NK-92 (cell line): ENCODE results near the gene ELL2.

Source experiments
- DNase-seq: peaks from one replicate; lab custom pipeline; 2025; ENCODE audit not compliant: unreplicated experiment; lab: John Stamatoyannopoulos, UW

The ELL2 gene

DNA sequence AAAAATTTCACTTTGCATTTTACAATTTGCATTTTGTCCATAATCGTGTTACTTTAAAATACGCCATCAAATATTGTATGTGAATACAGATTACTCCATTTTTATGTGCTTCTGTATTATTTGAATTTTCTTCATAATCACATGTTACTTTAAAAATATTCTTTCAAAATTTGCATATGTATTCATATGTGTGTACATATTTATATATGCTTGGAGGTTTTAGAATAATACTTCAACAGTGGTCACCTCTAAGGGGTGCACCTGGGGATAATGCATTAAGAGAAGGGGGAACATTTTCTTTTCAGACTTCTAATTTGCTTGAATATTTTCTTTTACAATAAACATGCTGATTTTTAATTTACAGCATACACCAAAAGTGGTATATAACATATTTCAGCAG lies 21.9 kb upstream of the ELL2 start:
- no peak for DNase-seq

- no peak for DNase-seq
Observed at GRCh38 chr5:95983080-95983479, 21.4 kb upstream of the ELL2 start.

GRCh38 chr5:95976606-95977005 lies 15.0 kb upstream of the ELL2 start:
- DNase-seq, result no peak

DNA sequence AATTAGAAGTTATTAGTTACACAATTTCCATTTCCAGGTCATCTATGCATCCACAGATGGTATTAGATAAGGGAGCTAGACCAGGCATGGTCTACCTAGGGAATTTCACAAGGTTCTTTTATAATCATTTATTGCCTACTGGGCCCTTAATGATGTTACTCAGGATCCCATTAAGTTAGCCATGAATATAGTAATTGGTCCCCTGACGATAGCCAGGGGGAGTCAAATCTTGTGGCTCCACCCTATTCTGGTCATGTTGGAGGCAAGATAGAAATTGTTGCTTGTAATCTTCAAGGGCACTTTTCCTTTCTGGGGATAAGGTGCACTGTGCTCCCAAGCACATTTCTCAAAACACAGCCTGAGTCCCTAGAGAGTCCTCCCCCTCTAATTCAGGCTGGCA lies 14.1 kb upstream of the ELL2 start:
- no peak for DNase-seq

DNA sequence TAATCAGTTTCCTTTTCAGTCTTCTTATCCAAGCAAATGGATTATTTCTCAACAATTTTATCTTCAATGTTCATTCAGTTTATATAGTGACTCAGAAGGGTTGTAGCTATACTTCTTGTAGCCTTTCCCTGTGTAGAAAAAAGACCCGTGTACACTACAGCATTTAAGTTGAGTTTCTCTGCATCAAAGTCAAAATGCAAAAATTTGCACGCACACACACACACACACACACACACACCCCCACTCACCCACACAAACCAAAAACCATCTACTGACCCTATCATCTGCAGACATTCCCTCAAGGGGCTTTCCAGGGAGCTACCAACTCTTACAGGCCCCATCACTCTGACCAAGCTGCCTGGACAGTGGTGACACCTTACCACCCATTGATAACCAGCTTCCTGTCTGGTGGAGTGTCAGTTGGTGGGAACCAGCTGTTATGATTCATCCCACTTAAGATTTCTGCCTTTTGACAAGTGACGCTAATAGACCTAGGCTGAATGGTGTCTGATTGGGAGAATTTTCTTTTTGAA lies 12.2 kb upstream of the ELL2 start:
- peak; percentile 35 for DNase-seq

DNA sequence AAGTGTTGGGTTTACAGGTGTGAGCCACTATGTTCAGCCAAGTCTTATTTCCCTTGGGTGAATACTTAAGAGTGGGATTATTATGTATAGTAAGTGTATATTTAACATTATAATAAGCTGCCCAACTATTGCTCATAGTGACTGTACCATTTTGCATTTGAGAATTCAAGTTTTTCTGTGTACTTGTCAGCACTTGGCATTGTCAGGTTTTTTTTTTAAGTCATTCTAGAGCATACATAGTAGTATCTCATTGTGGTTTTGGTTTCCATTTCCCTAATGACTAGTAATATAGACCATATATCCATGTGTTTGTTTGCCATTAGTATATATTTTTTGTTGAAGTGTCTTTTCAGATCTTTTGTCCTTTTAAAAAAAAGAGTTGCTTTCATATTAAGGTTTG lies 10.5 kb upstream of the ELL2 start:
- DNase-seq, result no peak

DNA sequence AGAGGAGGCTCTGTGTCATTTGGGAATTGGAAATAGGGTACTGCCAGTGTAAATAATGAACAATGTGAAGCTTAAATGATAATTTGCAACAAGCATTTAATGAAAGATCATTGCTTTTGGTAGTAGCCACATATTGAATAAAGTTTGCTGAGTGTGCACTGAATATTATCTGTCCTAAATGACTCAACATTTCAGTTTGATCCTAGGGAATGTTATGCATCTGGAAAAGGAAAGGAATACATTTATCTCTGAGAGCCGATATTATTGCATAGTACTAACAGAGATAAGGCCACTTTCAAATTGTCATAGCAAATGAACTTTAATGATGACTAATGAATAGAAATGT lies 8.7 kb upstream of the ELL2 start:
- DNase-seq, result no peak

DNA sequence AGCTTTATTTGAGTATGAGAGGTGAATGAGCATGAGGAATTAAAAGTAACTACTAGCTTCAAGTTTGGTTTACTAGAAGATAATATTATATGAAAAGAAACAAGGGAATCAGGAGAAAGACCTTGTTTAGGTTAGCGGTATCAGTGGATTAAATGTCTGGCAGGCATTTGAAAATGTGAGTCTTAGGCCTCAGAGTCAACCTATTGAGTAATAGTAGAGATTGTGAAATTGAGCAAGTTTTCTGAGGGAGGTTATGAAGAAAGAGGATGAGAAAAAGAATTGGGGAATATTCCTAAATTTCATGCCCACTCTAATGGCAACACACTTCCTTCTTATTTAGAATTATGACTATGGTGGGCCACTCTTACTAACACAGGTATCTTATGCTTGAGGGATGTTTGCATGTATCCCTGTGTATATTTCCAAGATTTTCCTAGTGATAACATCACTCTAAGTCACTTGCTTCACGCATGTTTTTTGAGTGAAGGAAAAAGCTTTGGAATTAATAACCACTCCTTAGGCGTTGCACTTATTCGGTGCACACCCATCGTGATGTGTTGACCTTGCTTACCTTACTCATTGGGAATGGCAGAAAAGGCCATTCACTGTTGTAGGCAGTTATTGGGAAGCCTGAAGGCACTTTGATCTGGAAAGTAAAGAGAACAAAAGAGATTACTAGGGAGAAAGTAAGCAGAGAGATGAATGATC lies 8.2 kb upstream of the ELL2 start:
- DNase-seq, result no peak

DNA sequence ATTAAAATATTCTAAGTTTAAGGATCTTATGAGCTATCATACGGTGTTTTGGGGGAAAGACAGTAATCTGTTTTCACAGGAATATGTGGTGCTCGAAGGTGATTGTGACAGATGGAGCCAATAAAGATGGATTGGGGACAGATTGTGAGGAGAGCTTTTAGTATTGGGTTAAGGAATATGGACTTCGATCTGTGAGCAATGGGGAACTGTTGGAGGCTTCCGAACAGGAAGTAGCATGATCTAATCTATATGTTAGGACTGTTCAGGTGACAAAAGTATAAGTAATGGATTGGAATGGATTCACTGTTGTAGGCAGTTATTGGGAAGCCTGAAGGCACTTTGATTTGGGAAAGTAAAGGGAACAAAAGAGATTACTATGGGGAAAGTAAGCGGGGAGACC lies 7.4 kb upstream of the ELL2 start:
- no peak for DNase-seq

DNA sequence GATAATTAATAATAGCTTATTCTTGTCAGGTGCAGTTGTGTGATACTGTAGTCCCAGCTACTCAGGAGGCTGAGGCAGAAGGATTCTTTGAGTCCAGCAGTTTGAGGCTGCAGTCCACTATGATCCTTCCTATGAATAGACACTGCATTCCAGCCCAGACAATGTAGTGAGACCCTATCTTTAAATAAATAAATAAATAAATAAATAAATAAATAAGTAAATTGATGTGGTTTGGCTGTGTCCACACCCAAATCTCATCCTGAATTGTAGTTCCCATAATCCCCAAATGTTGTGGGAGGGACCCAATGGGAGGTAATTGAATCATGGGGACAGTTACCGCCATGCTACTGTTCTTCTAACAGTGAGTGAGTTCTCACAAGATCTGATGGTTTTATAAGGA lies 5.6 kb upstream of the ELL2 start:
- DNase-seq, result no peak

DNA sequence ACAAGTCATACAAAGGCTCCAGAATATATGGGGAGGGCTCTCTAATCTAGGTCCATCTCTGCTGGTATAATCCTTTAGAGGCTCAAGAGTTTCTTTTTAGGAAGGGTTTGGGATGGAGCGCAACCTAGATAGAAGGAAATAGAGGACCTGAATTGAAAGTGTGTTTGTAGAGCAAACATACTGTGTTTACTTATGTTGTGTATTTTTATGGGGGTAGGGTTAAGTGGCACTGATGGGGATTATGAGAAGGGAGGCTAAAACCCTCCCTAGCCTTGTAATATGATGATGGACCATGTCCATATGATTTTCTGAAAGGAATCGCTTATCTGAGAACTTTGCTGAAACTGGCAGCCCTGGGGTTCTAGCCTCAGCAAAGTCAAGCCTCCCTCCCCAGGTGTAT lies 4.4 kb upstream of the ELL2 start:
- DNase-seq, result no peak

- DNase-seq, result no peak
Observed at GRCh38 chr5:95963650-95964410, 2.2 kb upstream of the ELL2 start.

DNA sequence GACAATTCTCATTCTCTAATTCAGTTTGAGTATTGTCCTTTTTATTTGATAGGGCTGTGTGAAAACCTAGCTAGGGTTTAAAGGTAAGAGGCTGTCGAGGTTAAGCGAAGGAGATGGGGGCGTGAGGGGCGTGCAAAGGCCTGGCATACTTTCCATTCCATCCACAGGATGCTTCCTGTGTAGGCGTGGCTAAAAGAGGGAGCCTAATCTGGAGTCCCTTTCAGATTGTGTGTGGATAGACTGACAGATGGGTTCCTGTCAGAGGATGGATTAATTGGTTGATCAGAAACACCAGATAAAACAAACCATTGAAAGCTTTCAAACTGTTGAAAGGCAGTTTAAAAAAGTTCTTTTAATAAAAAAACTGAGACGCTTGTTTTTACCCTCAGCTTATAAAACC lies 1.1 kb upstream of the ELL2 start:
- no peak for DNase-seq

DNA sequence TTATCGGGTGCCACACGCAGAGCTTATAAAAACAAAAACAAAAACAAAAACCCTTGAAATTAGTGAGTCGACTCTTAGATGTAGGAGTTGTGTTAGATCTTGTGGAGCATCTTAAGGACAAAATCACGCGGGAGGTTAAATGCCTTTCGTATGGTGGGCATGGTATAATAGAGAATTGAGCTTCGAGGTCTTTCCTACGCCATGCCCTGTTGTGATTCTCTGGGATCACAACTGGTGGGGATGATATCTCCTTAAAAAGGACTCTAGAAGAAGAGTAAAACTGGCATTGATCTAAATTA lies 773 bp upstream of the ELL2 start:
- DNase-seq, result no peak

DNA sequence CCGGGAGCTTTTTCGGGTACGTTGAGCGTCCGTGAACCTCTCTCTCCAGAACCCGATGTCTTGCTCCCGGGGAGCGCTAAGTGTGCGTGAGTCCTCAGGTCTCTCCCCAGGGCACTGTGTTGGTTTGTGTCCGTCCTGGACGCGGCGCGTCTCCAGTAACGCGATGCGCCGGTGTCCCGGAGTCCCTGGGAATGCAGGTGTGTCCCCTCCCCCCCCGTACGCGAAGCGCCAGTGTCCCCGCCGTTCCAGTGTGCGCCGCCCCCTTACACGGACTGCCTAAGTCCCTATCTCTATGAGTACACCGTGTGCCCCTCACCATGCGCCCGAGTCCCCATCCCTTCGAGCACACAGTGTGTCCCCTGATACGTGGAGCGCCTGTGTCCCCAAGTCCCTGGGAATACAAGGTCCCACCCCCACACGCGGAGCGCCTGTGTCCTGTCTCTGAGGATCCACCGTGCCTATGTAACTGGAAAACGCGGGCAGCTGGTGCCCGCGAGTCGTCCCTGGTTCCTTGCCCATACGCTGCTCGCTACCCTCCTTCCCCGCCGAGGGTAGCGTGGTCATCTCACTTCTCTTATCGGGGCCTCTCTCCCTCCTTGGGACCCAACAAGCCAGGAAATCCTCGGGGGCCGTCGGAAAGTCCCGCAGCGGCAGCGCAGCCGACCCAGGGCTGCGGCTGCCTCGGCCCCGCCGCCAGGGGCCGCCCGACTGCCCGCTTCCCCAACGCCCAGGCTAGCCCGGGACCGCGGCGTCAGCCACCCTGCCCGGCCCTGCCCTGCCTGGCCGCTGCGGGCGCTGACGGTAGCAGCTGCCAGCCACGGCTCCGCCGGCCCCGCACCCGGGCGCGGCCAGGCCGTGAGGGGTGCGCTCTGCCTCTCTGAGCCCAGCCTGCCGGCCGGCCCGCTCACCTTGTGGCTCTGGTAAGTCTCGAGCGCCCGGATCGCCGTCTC lies 709 bp downstream of the ELL2 start:
- no peak for DNase-seq

- DNase-seq, result no peak
Observed at GRCh38 chr5:95959888-95960666, 1.6 kb downstream of the ELL2 start.

DNA sequence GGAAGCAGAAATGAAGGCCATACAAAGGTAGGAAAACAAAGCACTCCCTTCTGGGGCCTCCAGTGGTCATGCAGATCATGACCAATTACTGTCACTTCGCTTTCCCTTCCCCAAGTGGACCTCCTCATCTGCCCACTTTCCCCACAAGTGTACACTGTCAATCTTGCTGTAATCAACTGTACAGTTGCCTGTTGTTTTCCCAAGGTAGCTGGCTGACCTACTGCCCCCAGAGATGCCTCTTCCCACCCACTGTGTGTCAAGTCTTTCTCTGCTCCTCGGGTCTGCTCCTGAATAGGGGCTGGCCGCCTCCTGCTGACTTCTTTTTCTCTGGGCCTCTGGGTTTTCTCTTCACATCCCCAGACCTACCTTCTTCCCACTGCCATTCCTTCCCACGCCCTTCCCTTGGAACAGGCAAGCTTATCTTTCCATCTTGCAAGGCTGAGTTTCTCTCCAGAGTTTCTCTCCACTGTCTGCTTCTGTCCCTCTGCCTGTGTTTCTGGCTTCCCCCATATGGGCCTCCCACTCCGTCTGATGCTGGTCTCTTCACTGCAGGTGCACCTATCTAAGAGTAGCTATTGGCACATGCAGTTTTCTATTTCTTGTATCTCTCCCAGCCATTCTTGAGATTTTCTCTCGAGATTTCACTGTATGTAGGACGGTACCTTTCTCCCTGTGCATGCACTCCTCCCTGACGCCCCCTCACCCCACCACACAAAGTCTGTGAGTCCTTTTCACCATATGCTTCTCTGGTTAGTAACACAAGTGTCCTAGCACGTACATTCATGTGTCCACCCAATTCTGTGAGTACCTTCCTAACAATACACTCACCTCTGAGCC lies 2.4 kb downstream of the ELL2 start:
- no peak for DNase-seq

- no peak for DNase-seq
Observed at GRCh38 chr5:95958310-95959014, 3.2 kb downstream of the ELL2 start.

GRCh38 chr5:95957561-95958203 lies 4.0 kb downstream of the ELL2 start:
- DNase-seq, result no peak
